OCI-LY1 (cell line): ENCODE data around the gene DYNC1LI1.

ENCODE experiments used
- EZH2 ChIP-seq: fragments of 200-600 bp; sonication (generic), shearing (Covaris generic); IDR thresholded peaks from 2 replicates; pipeline ENCODE4 v1.8.0; 2017; ENCODE audit warnings: borderline replicate concordance, mixed run types, mild to moderate bottlenecking, antibody characterized with exemption, low read length, moderate library complexity, mixed read lengths
- TF ChIP-seq, protein P1 (sequence below): fragments of 200-600 bp; sonication (generic), shearing (Covaris generic); IDR thresholded peaks from 2 replicates; pipeline ENCODE4 v1.5.1; 2017; ENCODE audit warnings: mild to moderate bottlenecking, antibody characterized with exemption, low read length, moderate library complexity, mixed read lengths

DNA sequence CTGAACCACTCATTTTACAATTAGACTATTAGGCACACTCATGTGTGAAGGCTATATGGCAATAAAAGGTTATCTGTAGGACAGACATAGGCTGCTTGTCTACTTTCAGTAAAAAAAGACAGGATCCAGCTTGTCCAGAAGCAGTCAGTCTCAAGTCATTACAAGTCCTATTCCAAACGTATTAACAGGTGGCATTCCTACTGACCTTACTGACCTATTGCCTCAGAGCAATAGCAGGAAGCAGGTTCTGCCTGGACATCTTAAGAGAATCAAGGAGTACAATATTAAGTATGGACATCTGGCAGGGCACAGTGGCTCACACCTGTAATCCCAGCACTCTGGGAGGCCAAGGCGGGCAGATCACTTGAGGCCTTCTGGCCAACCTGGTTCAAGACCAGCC is 75.0 kb downstream of the DYNC1LI1 start:
- TF ChIP-seq, protein P1, sequence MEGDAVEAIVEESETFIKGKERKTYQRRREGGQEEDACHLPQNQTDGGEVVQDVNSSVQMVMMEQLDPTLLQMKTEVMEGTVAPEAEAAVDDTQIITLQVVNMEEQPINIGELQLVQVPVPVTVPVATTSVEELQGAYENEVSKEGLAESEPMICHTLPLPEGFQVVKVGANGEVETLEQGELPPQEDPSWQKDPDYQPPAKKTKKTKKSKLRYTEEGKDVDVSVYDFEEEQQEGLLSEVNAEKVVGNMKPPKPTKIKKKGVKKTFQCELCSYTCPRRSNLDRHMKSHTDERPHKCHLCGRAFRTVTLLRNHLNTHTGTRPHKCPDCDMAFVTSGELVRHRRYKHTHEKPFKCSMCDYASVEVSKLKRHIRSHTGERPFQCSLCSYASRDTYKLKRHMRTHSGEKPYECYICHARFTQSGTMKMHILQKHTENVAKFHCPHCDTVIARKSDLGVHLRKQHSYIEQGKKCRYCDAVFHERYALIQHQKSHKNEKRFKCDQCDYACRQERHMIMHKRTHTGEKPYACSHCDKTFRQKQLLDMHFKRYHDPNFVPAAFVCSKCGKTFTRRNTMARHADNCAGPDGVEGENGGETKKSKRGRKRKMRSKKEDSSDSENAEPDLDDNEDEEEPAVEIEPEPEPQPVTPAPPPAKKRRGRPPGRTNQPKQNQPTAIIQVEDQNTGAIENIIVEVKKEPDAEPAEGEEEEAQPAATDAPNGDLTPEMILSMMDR: no peak
- TF ChIP-seq EZH2: no peak
